Neural cell (in vitro differentiated cells): ENCODE measurements around the gene TRMT44.

Experiments
- EP300 ChIP-seq: fragments of 450-650 bp; conservative IDR thresholded peaks from 2 replicates; pipeline ENCODE4 v1.6.1; 2014; ENCODE audit warnings: antibody characterized with exemption, mild to moderate bottlenecking, moderate library complexity; ENCODE audit not compliant: poor library complexity, severe bottlenecking
- EZH2 ChIP-seq: fragments of 200-600, 300-800 bp; shearing (Covaris generic), sonication (generic); IDR thresholded peaks from 2 replicates; pipeline ENCODE4 v1.6.1; 2014; ENCODE audit warnings: antibody characterized with exemption, low read length, borderline replicate concordance, mild to moderate bottlenecking; ENCODE audit not compliant: insufficient read depth, poor library complexity, severe bottlenecking
- MXI1 ChIP-seq: fragments of 450-650 bp; conservative IDR thresholded peaks from 2 replicates; pipeline ENCODE4 v1.6.1; 2014; ENCODE audit warnings: antibody characterized with exemption, mild to moderate bottlenecking; ENCODE audit not compliant: poor library complexity, severe bottlenecking
- POLR2AphosphoS5 ChIP-seq: IDR thresholded peaks from 2 replicates; pipeline ENCODE4 v1.6.1; 2012
- RAD21 ChIP-seq: fragments of 450-650 bp; conservative IDR thresholded peaks from 2 replicates; pipeline ENCODE4 v1.6.1; 2014; ENCODE audit warnings: antibody characterized with exemption, mild to moderate bottlenecking, moderate library complexity
- TAF1 ChIP-seq: IDR thresholded peaks from 2 replicates; pipeline ENCODE4 v1.6.1; 2012; ENCODE audit warnings: low read depth
- TF ChIP-seq, protein P1 (sequence below): fragments of 450-650 bp; IDR thresholded peaks from 2 replicates; pipeline ENCODE4 v1.5.1; 2014; ENCODE audit warnings: antibody characterized with exemption, mild to moderate bottlenecking, moderate library complexity; ENCODE audit not compliant: poor library complexity, severe bottlenecking

DNA sequence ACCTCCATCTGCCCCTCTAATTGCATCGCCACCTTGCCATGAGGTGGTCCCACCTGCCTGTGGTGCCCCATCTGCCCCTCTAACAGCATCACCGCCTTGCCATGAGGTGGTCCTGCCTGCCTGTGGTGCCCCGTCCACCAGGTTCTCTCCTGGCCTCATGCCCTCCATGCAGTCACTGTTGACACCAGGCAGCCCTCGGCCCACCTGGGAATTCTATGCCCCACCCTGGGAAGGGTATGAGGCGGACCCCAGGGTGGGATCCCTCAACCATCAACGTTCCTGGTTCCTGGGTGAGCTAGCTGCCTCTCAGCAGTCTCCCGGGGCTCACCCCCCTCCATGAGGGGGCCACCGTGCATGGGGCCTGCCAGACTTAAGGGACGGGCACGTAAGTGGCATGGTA lies 38.9 kb upstream of the TRMT44 start:
- no peak for TF ChIP-seq POLR2AphosphoS5
- no peak for TF ChIP-seq EZH2
- TF ChIP-seq RAD21: no peak
- TF ChIP-seq, protein P1, sequence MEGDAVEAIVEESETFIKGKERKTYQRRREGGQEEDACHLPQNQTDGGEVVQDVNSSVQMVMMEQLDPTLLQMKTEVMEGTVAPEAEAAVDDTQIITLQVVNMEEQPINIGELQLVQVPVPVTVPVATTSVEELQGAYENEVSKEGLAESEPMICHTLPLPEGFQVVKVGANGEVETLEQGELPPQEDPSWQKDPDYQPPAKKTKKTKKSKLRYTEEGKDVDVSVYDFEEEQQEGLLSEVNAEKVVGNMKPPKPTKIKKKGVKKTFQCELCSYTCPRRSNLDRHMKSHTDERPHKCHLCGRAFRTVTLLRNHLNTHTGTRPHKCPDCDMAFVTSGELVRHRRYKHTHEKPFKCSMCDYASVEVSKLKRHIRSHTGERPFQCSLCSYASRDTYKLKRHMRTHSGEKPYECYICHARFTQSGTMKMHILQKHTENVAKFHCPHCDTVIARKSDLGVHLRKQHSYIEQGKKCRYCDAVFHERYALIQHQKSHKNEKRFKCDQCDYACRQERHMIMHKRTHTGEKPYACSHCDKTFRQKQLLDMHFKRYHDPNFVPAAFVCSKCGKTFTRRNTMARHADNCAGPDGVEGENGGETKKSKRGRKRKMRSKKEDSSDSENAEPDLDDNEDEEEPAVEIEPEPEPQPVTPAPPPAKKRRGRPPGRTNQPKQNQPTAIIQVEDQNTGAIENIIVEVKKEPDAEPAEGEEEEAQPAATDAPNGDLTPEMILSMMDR: no peak
- TF ChIP-seq EP300: no peak
- TF ChIP-seq TAF1: no peak
- no peak for TF ChIP-seq MXI1
